Stimulated activated CD4-positive, alpha-beta T cell treated with anti-CD3 and anti-CD28 coated beads, Interleukin-12 subunit alpha, Interleukin-12 subunit beta, amount 100 ng/mL, for 24 hours (primary cell): Measurements from ENCODE around the gene GABRG2.

Source experiments
- DNase-seq, 2 experiments: peaks; one replicate each; pipeline ENCODE4 v3.0.0-alpha.2; 2020; ENCODE audit warnings: low read depth in 2 of 2

GABRG2 gene

DNA sequence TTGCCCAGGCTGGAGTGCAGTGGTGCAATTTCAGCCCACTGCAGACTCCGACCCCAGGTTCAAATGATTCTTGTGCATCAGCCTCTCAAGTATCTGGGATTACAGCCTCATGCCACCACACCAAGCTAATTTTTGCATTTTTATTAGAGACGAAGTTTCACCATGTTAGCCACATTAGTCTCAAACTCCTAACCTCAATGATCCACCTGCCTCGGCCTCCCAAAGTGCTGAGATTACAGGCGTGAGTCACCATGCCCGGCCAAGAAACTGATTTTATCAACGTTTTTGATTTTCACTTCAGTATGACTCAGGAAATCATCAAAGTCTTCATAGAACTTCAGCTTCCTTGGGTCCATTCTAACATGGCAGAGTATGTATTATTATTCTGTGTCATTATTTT, 125.4 kb downstream of the GABRG2 start:
- DNase-seq = no peak

DNA sequence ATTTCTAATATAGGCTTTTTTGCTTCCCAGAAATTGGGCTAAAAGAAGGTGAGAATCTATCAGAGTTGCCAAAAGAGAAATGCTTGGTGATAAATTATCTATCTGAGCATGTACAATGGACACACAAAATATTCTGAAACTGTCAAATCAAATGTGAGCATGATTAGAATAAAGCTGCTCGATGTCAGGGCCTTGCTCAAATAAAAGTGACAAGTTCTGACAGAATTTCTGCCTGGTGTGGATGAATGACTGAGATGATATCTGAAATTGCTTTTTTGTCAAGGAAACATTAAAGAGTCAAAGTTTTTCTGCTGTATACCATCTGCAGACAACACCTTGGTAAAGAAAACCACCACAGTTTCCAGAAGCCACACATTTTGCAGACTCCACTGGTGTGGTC, 128.8 kb downstream of the GABRG2 start:
- DNase-seq = no peak

DNA sequence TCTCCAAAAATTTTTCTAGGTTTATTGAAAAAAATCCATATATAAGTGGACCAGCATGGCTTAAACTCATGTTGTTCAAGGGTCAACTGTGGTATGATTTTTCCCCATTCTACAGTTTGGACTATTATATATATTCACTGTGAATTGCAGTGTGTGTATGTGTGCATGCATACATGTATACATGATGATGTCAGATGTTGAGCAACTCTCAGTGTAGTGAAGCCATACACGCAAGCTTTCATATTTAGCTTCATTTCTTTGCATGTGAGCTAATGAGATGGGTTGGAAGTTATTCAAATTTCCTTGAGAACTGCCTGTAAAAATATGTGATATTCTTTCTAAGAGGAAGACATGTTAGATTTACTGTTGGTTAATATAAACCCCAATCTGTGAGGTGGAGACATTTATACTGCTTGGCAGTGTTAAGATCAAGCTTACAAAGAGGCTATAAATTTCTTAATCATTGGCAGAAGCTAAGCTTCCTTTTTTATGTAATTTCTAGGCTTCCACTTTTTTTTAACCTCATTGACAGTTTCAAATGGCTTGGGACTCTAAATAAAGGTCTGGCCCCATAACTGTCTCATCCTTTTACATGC, 134.8 kb downstream of the GABRG2 start:
- DNase-seq = no peak
